T-cell (primary cell): Measurements from ENCODE around the gene ATAD3A. TPM values are rescaled to one million over a fixed set of nuclear protein-coding genes. Genes with fewer than 3 reads are reported as not detected.
"Not testable (repeated sequence)": the region's sequence is repeated elsewhere in the genome, so short reads cannot be mapped to it uniquely, and the experiment has no call there.

Experiments
- ATAC-seq, 4 experiments: fragments of 200-7000 bp in 3 of 4; fragments of 150-1000 bp in 1 of 4; cut with Tn5 transposase; replicated peaks in 1 of 4; 1 replicate in 3 of 4; 2 replicates in 1 of 4; pipeline ENCODE4 v1.10.0; 2021; ENCODE audit warnings: moderate library complexity in 3 of 4, mild to moderate bottlenecking in 2 of 4, moderate number of reproducible peaks in 1 of 4
- CTCF ChIA-PET, 2 donors: fragments of 300-600 bp; sonication (Branson Sonifier 250); formaldehyde crosslinking; loops; one replicate each; lab custom pipeline; 2022; ENCODE audit warnings: antibody characterized with exemption in 2 of 2; lab: Charles Lee
- POLR2A ChIA-PET, 2 donors: fragments of 300-600 bp; sonication (Branson Sonifier 250); formaldehyde crosslinking; loops; one replicate each; lab custom pipeline; 2022; ENCODE audit warnings: antibody characterized with exemption in 2 of 2; lab: Charles Lee
- DNase-seq, 35 experiments: peaks; one replicate each; pipeline versions ENCODE4 v3.0.0 to v3.0.0-alpha.2; 2013 to 2023
- H3K27ac ChIP-seq: one replicate; pipeline ENCODE4 v1.5.1; 2013; ENCODE audit warnings: low read length
- H3K27me3 ChIP-seq, 2 experiments: replicated peaks in 1 of 2; 1 replicate in 1 of 2; 2 replicates in 1 of 2; pipeline versions ENCODE4 v1.6.1 to v1.7.0; 2013; ENCODE audit warnings: low read length in 1 of 2, mixed read lengths in 1 of 2; ENCODE audit not compliant: control insufficient read depth in 2 of 2, insufficient read depth in 2 of 2; ENCODE audit errors: extremely low read depth in 1 of 2
- H3K36me3 ChIP-seq, 2 donors: 1 replicate in 1 of 2; 2 replicates in 1 of 2; pipeline versions ENCODE4 v1.6.1 to v1.7.0; 2013; ENCODE audit warnings: low read length in 1 of 2; ENCODE audit not compliant: control insufficient read depth in 2 of 2, insufficient read depth in 1 of 2; ENCODE audit errors: extremely low read depth in 1 of 2
- H3K4me1 ChIP-seq, 2 experiments: 1 replicate in 1 of 2; 2 replicates in 1 of 2; pipeline versions ENCODE4 v1.6.1 to v1.7.0; 2013; ENCODE audit warnings: low read length in 2 of 2, mixed read lengths in 1 of 2; ENCODE audit not compliant: insufficient read depth in 2 of 2, control insufficient read depth in 1 of 2; ENCODE audit errors: extremely low read depth in 1 of 2
- H3K4me3 ChIP-seq, 2 donors: 1 replicate in 1 of 2; 2 replicates in 1 of 2; pipeline versions ENCODE4 v1.5.1 to v1.7.0; 2013; ENCODE audit warnings: mild to moderate bottlenecking in 2 of 2, low read length in 1 of 2, moderate library complexity in 1 of 2; ENCODE audit not compliant: control insufficient read depth in 1 of 2; ENCODE audit errors: extremely low read depth in 1 of 2
- H3K9me3 ChIP-seq: 2 replicates; pipeline ENCODE4 v1.7.0; 2013
- H3K27ac Mint-ChIP-seq, 2 donors: one replicate each; pipeline ENCODE4 v1.8.0; 2020 to 2021; ENCODE audit warnings: mild to moderate bottlenecking in 2 of 2, mixed read lengths in 2 of 2
- H3K27me3 Mint-ChIP-seq, 2 donors: one replicate each; pipeline ENCODE4 v1.8.0; 2021 to 2022; ENCODE audit warnings: mixed read lengths in 2 of 2
- H3K36me3 Mint-ChIP-seq: one replicate; pipeline ENCODE4 v1.8.0; 2021; ENCODE audit warnings: mixed read lengths
- H3K4me1 Mint-ChIP-seq, 3 donors: one replicate each; pipeline ENCODE4 v1.8.0; 2020 to 2022; ENCODE audit warnings: mixed read lengths in 3 of 3, mild to moderate bottlenecking in 1 of 3
- H3K4me3 Mint-ChIP-seq, 3 donors: one replicate each; pipeline ENCODE4 v1.8.0; 2020 to 2022; ENCODE audit warnings: mild to moderate bottlenecking in 3 of 3, mixed read lengths in 3 of 3, moderate library complexity in 3 of 3
- H3K9me3 Mint-ChIP-seq, 3 donors: one replicate each; pipeline ENCODE4 v1.8.0; 2020 to 2022; ENCODE audit warnings: mixed read lengths in 3 of 3
- WGBS: methylation state at CpG from one replicate; pipeline ENCODE4 v1.1.5; 2013; ENCODE audit warnings: missing lambda C conversion rate; ENCODE audit not compliant: insufficient coverage; 5-methylcytosine and 5-hydroxymethylcytosine counted together
- total RNA-seq, 35 experiments: library from RNA in 6 of 35; stranded (reverse) in 6 of 35; fragments of 120-200 nt in 1 of 35; gene quantifications; one replicate each; pipeline versions ENCODE4 v1.2.1 to v1.2.4 and lab custom pipeline; 2013 to 2026

The ATAD3A gene
- total RNA-seq, 5 donors from 2014 or later (not counting 1 experiment from before 2014, with no cell fraction given) = 24.6 to 42.5 (median 31.1) TPM

- Histone ChIP-seq H3K27me3 (no peaks in the 10 kb centered on the region), H3K36me3 (peaks cover 22 to 46% of the 10 kb centered on the region in 2 donors), H3K27ac (no peak overlapping the region), H3K4me1 (no peaks in the 10 kb centered on the region), H3K9me3 (no peaks in the 10 kb centered on the region), H3K4me3 (no peak overlapping the region)
- Mint-ChIP-seq H3K4me3 (no peak overlapping the region), H3K9me3 (no peaks in the 10 kb centered on the region), H3K27ac (no peak overlapping the region), H3K27me3 (no peaks in the 10 kb centered on the region), H3K4me1 (no peaks in the 10 kb centered on the region), H3K36me3 (peaks cover 23% of the 10 kb centered on the region)
- 98% methylated on average over 16 of the region's 18 CpGs for WGBS
- ChIA-PET CTCF (no interaction called here), POLR2A (no interaction called here)
- ATAC-seq = no peak
- no peak for DNase-seq
Observed at GRCh38 chr1:1487701-1488100, 24.3 kb upstream of the ATAD3A start.

GRCh38 chr1:1489231-1489630 is 22.7 kb upstream of the ATAD3A start:
- Histone ChIP-seq H3K27me3 (no peaks in the 10 kb centered on the region), H3K36me3 (peaks cover 17 to 36% of the 10 kb centered on the region in 2 donors), H3K27ac (no peak overlapping the region), H3K4me1 (no peaks in the 10 kb centered on the region), H3K9me3 (no peaks in the 10 kb centered on the region), H3K4me3 (no peak overlapping the region)
- Mint-ChIP-seq H3K4me1 (no peaks in the 10 kb centered on the region), H3K36me3 (peaks cover 34% of the 10 kb centered on the region), H3K27me3 (no peaks in the 10 kb centered on the region), H3K4me3 (no peak overlapping the region), H3K9me3 (peaks cover 0 to 8% (median 0%) of the 10 kb centered on the region in 3 donors), H3K27ac (no peak overlapping the region)
- DNase-seq (no peak), ATAC-seq (no peak)
- ChIA-PET CTCF (no interaction called here), POLR2A (no interaction called here)
- WGBS = 98% methylated on average over 15 of the region's 16 CpGs

GRCh38 chr1:1489861-1490260 is 22.1 kb upstream of the ATAD3A start:
- Histone ChIP-seq H3K9me3 (no peaks in the 10 kb centered on the region), H3K36me3 (peaks cover 17 to 33% of the 10 kb centered on the region in 2 donors), H3K4me3 (no peak overlapping the region), H3K27ac (no peak overlapping the region), H3K4me1 (no peaks in the 10 kb centered on the region), H3K27me3 (no peaks in the 10 kb centered on the region)
- Mint-ChIP-seq H3K36me3 (peaks cover 39% of the 10 kb centered on the region), H3K4me3 (no peak overlapping the region), H3K27ac (no peak overlapping the region), H3K9me3 (peaks cover 0 to 8% (median 0%) of the 10 kb centered on the region in 3 donors), H3K27me3 (no peaks in the 10 kb centered on the region), H3K4me1 (no peaks in the 10 kb centered on the region)
- ChIA-PET POLR2A (no interaction called here), CTCF (no interaction called here)
- ATAC-seq (no peak), DNase-seq (no peak)
- WGBS = 93% methylated on average over 16 of the region's 19 CpGs

- no peak overlapping the region for H3K4me3 ChIP-seq
- peaks cover 42% of the 10 kb centered on the region for H3K36me3 Mint-ChIP-seq
- POLR2A ChIA-PET = no interaction called here
- no peak overlapping the region for H3K27ac ChIP-seq
- no peak overlapping the region for H3K4me3 Mint-ChIP-seq
- H3K27ac Mint-ChIP-seq = no peak overlapping the region
- H3K4me1 ChIP-seq = no peaks in the 10 kb centered on the region
- no peak for DNase-seq
- no peaks in the 10 kb centered on the region for H3K9me3 ChIP-seq
- H3K27me3 Mint-ChIP-seq = no peaks in the 10 kb centered on the region
- CTCF ChIA-PET = no interaction called here
- ATAC-seq = no peak
- H3K9me3 Mint-ChIP-seq = peaks cover 0 to 8% (median 0%) of the 10 kb centered on the region in 3 donors
- 98% methylated on average over 14 of the region's 25 CpGs for WGBS
- H3K36me3 ChIP-seq = peaks cover 21 to 37% of the 10 kb centered on the region in 2 donors
- H3K27me3 ChIP-seq = no peaks in the 10 kb centered on the region
- no peaks in the 10 kb centered on the region for H3K4me1 Mint-ChIP-seq
Observed at GRCh38 chr1:1490633-1491230, 21.2 kb upstream of the ATAD3A start.

GRCh38 chr1:1491601-1492000 is 20.4 kb upstream of the ATAD3A start:
- ChIA-PET POLR2A (no interaction called here), CTCF (no interaction called here)
- Mint-ChIP-seq H3K4me3 (no peak overlapping the region), H3K27ac (no peak overlapping the region), H3K27me3 (no peaks in the 10 kb centered on the region), H3K4me1 (no peaks in the 10 kb centered on the region), H3K36me3 (peaks cover 42% of the 10 kb centered on the region), H3K9me3 (peaks cover 0 to 8% (median 0%) of the 10 kb centered on the region in 3 donors)
- Histone ChIP-seq H3K27me3 (no peaks in the 10 kb centered on the region), H3K9me3 (no peaks in the 10 kb centered on the region), H3K4me3 (no peak overlapping the region), H3K36me3 (peaks cover 21 to 39% of the 10 kb centered on the region in 2 donors), H3K4me1 (no peaks in the 10 kb centered on the region), H3K27ac (no peak overlapping the region)
- DNase-seq (no peak), ATAC-seq (no peak)
- WGBS = over 99% methylated on average over 8 of the region's 10 CpGs

- H3K27me3 ChIP-seq, POLR2A ChIA-PET, DNase-seq, H3K27ac Mint-ChIP-seq, H3K4me1 ChIP-seq, H3K27ac ChIP-seq, CTCF ChIA-PET, H3K27me3 Mint-ChIP-seq, H3K4me3 ChIP-seq, H3K4me1 Mint-ChIP-seq, H3K9me3 Mint-ChIP-seq, ATAC-seq, H3K9me3 ChIP-seq, H3K4me3 Mint-ChIP-seq: not testable (repeated sequence)
- H3K36me3 Mint-ChIP-seq = peaks cover 42% of the 10 kb centered on the region
- 94% methylated on average over 12 of the region's 22 CpGs for WGBS
- H3K36me3 ChIP-seq = peaks cover 21 to 25% of the 10 kb centered on the region in 2 donors
Observed at GRCh38 chr1:1494311-1494710, 17.7 kb upstream of the ATAD3A start.
